ENCODE data around the gene ATP8B3.

The ATP8B3 gene

GRCh38 chr19:1755467-1756171, 56.5 kb downstream of the ATP8B3 start:
- ChIA-PET POLR2A (interaction anchor here (0.6 to 1.8 kb wide), 2 partner anchors 9 to 37 kb away, joined by 5 to 8 read pairs; no protein-coding TSS in a partner anchor), CTCF (interaction anchor here (0.7 to 1.6 kb wide), 4 partner anchors 15 to 265 kb away, joined by 3 to 9 read pairs (median 4); no protein-coding TSS in a partner anchor)
- no peaks in the 10 kb centered on the region for H3K36me3 ChIP-seq (ENCODE audit: control insufficient read depth in 2 of 2, insufficient read depth in 1 of 2, low read length in 2 of 2)
- H3K4me1 ChIP-seq (ENCODE audit: control insufficient read depth, insufficient read depth, low read length) = no peaks in the 10 kb centered on the region; the same call in 1 of the 2 replicates
- no peak overlapping the region for H3K27ac ChIP-seq (ENCODE audit: extremely low read depth, low read depth, low read length)
- H3K9me3 ChIP-seq (ENCODE audit: control insufficient read depth, insufficient read depth, low read depth, low read length) = no peaks in the 10 kb centered on the region
- TF ChIP-seq, protein P1, sequence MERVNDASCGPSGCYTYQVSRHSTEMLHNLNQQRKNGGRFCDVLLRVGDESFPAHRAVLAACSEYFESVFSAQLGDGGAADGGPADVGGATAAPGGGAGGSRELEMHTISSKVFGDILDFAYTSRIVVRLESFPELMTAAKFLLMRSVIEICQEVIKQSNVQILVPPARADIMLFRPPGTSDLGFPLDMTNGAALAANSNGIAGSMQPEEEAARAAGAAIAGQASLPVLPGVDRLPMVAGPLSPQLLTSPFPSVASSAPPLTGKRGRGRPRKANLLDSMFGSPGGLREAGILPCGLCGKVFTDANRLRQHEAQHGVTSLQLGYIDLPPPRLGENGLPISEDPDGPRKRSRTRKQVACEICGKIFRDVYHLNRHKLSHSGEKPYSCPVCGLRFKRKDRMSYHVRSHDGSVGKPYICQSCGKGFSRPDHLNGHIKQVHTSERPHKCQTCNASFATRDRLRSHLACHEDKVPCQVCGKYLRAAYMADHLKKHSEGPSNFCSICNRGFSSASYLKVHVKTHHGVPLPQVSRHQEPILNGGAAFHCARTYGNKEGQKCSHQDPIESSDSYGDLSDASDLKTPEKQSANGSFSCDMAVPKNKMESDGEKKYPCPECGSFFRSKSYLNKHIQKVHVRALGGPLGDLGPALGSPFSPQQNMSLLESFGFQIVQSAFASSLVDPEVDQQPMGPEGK (tag by site-specific recombination; IDR thresholded peaks at IDR 0.05) = peak; percentile 54
- TF ChIP-seq ZBTB7A (tag by site-specific recombination; IDR thresholded peaks at IDR 0.05; ENCODE audit: low read depth) (no peak), GLIS2 (tag by site-specific recombination; IDR thresholded peaks at IDR 0.05) (0 out of 2 replicates have a peak, but pooled peaks have one; percentile 21), ZNF341 (tag by site-specific recombination; IDR thresholded peaks at IDR 0.05; ENCODE audit: low read depth) (0 out of 2 replicates have a peak, but pooled peaks have one; percentile 8)
- peak overlapping the region; percentile 21 for H3K4me3 ChIP-seq (ENCODE audit: low read depth, low read length)

GRCh38 chr19:1754636-1755466, 57.2 kb downstream of the ATP8B3 start:
- POLR2A ChIA-PET = interaction anchor here (1.8 kb wide), 1 partner anchor 8 kb away, joined by 8 read pairs; no protein-coding TSS in a partner anchor
- H3K36me3 ChIP-seq (ENCODE audit: control insufficient read depth in 2 of 2, insufficient read depth in 1 of 2, low read length in 2 of 2) = no peaks in the 10 kb centered on the region
- no peaks in the 10 kb centered on the region for H3K9me3 ChIP-seq (ENCODE audit: control insufficient read depth, insufficient read depth, low read depth, low read length)
- no peak overlapping the region for H3K27ac ChIP-seq (ENCODE audit: extremely low read depth, low read depth, low read length)
- H3K4me3 ChIP-seq (ENCODE audit: low read depth, low read length) = peak overlapping the region; percentile 28
- H3K4me1 ChIP-seq (ENCODE audit: control insufficient read depth, insufficient read depth, low read length) = no peaks in the 10 kb centered on the region; the same call in 1 of the 2 replicates
- CTCF ChIA-PET = interaction anchor here (0.6 to 1.6 kb wide), 4 partner anchors 12 to 94 kb away, joined by 3 to 9 read pairs (median 4); no protein-coding TSS in a partner anchor
- TF ChIP-seq SP3 (tag by site-specific recombination; IDR thresholded peaks at IDR 0.05) (no peak), ZNF514 (tag by site-specific recombination; IDR thresholded peaks at IDR 0.05) (no peak), ZBTB7A (tag by site-specific recombination; IDR thresholded peaks at IDR 0.05; ENCODE audit: low read depth) (peak; percentile 28), ZBTB17 (tag by site-specific recombination; IDR thresholded peaks at IDR 0.05) (peak; percentile 25; the same call in 1 of the 2 replicates), ZNF341 (tag by site-specific recombination; IDR thresholded peaks at IDR 0.05; ENCODE audit: low read depth) (peak; percentile 87), ZBTB8A (tag by site-specific recombination; IDR thresholded peaks at IDR 0.05) (peak; percentile 44), ZNF335 (tag by site-specific recombination; conservative IDR thresholded peaks at IDR 0.05) (peak; percentile 30; the same call in 1 of the 2 replicates), ZBTB20 (tag by site-specific recombination; IDR thresholded peaks at IDR 0.05) (peak; percentile 51), KLF8 (tag by site-specific recombination; IDR thresholded peaks at IDR 0.05) (no peak), GLIS2 (tag by site-specific recombination; IDR thresholded peaks at IDR 0.05) (peak; percentile 66), ZFHX2 (tag by site-specific recombination; conservative IDR thresholded peaks at IDR 0.05) (peak; percentile 39; the same call in 1 of the 2 replicates), ZNF600 (tag by site-specific recombination; IDR thresholded peaks at IDR 0.05) (peak; percentile 94), KLF9 (tag by site-specific recombination; IDR thresholded peaks at IDR 0.05; ENCODE audit: low read depth) (no peak), ZNF473 (tag by site-specific recombination; IDR thresholded peaks at IDR 0.05) (no peak), ZNF792 (tag by site-specific recombination; IDR thresholded peaks at IDR 0.05) (no peak), SCRT2 (tag by site-specific recombination; IDR thresholded peaks at IDR 0.05) (no peak), ZNF610 (tag by site-specific recombination; IDR thresholded peaks at IDR 0.05; ENCODE audit: borderline replicate concordance) (no peak), ZNF596 (tag by site-specific recombination; IDR thresholded peaks at IDR 0.05) (no peak), ZNF211 (tag by site-specific recombination; IDR thresholded peaks at IDR 0.05; ENCODE audit: low read depth) (no peak), ZNF169 (tag by site-specific recombination; IDR thresholded peaks at IDR 0.05) (no peak)
- TF ChIP-seq, protein P2, sequence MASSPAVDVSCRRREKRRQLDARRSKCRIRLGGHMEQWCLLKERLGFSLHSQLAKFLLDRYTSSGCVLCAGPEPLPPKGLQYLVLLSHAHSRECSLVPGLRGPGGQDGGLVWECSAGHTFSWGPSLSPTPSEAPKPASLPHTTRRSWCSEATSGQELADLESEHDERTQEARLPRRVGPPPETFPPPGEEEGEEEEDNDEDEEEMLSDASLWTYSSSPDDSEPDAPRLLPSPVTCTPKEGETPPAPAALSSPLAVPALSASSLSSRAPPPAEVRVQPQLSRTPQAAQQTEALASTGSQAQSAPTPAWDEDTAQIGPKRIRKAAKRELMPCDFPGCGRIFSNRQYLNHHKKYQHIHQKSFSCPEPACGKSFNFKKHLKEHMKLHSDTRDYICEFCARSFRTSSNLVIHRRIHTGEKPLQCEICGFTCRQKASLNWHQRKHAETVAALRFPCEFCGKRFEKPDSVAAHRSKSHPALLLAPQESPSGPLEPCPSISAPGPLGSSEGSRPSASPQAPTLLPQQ (tag by site-specific recombination; IDR thresholded peaks at IDR 0.05) = no peak
- TF ChIP-seq, protein P3, sequence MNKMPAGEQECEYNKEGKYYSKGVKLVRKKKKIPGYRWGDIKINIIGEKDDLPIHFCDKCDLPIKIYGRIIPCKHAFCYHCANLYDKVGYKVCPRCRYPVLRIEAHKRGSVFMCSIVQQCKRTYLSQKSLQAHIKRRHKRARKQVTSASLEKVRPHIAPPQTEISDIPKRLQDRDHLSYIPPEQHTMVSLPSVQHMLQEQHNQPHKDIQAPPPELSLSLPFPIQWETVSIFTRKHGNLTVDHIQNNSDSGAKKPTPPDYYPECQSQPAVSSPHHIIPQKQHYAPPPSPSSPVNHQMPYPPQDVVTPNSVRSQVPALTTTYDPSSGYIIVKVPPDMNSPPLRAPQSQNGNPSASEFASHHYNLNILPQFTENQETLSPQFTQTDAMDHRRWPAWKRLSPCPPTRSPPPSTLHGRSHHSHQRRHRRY (tag by site-specific recombination; IDR thresholded peaks at IDR 0.05) = no peak
- TF ChIP-seq, protein P4, sequence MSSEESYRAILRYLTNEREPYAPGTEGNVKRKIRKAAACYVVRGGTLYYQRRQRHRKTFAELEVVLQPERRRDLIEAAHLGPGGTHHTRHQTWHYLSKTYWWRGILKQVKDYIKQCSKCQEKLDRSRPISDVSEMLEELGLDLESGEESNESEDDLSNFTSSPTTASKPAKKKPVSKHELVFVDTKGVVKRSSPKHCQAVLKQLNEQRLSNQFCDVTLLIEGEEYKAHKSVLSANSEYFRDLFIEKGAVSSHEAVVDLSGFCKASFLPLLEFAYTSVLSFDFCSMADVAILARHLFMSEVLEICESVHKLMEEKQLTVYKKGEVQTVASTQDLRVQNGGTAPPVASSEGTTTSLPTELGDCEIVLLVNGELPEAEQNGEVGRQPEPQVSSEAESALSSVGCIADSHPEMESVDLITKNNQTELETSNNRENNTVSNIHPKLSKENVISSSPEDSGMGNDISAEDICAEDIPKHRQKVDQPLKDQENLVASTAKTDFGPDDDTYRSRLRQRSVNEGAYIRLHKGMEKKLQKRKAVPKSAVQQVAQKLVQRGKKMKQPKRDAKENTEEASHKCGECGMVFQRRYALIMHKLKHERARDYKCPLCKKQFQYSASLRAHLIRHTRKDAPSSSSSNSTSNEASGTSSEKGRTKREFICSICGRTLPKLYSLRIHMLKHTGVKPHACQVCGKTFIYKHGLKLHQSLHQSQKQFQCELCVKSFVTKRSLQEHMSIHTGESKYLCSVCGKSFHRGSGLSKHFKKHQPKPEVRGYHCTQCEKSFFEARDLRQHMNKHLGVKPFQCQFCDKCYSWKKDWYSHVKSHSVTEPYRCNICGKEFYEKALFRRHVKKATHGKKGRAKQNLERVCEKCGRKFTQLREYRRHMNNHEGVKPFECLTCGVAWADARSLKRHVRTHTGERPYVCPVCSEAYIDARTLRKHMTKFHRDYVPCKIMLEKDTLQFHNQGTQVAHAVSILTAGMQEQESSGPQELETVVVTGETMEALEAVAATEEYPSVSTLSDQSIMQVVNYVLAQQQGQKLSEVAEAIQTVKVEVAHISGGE (tag by site-specific recombination; conservative IDR thresholded peaks at IDR 0.05; ENCODE audit: low read depth) = no peak

All from HEK293 (cell line).